H9 (cell line): ENCODE results near the gene DYNC2H1. TPM values are rescaled to one million over a fixed set of nuclear protein-coding genes. Genes with fewer than 3 reads are reported as not detected.

Source experiments
- DNase-seq: peaks from one replicate; pipeline ENCODE4 v3.0.0-alpha.2; 2017
- H2AFZ ChIP-seq: one replicate; pipeline ENCODE4 v1.6.1; 2013; ENCODE audit warnings: mild to moderate bottlenecking, low read length, control low read depth, moderate library complexity
- H2AK5ac ChIP-seq: 2 replicates; pipeline ENCODE4 v1.6.1; 2013; ENCODE audit warnings: low read length, control low read depth, mixed read lengths; ENCODE audit not compliant: insufficient read length
- H2BK120ac ChIP-seq: one replicate; pipeline ENCODE4 v1.6.1; 2013; ENCODE audit warnings: low read depth, mild to moderate bottlenecking, low read length, control low read depth, inconsistent platforms; ENCODE audit not compliant: poor library complexity, severe bottlenecking
- H2BK12ac ChIP-seq: 2 replicates; pipeline ENCODE4 v1.6.1; 2013; ENCODE audit warnings: low read length, control low read depth, mixed read lengths, low read depth; ENCODE audit not compliant: insufficient read length
- H2BK15ac ChIP-seq: 2 replicates; pipeline ENCODE4 v1.6.1; 2013; ENCODE audit warnings: low read depth, low read length, control low read depth
- H2BK20ac ChIP-seq: one replicate; pipeline ENCODE4 v1.6.1; 2013; ENCODE audit warnings: low read depth, mild to moderate bottlenecking, low read length, control low read depth, inconsistent platforms; ENCODE audit not compliant: poor library complexity, severe bottlenecking
- H2BK5ac ChIP-seq: 2 replicates; pipeline ENCODE4 v1.6.1; 2013; ENCODE audit warnings: low read length, control low read depth, mixed read lengths; ENCODE audit not compliant: insufficient read length
- H3K14ac ChIP-seq: 2 replicates; pipeline ENCODE4 v1.6.1; 2013; ENCODE audit warnings: low read length, control low read depth; ENCODE audit not compliant: insufficient read depth
- H3K18ac ChIP-seq: 2 replicates; pipeline ENCODE4 v1.6.1; 2013; ENCODE audit warnings: low read depth, mild to moderate bottlenecking, mixed read lengths, low read length, control low read depth; ENCODE audit not compliant: insufficient read length
- H3K23ac ChIP-seq: 2 replicates; pipeline ENCODE4 v1.6.1; 2013; ENCODE audit warnings: low read length, control low read depth, mixed read lengths, low read depth; ENCODE audit not compliant: insufficient read length
- H3K23me2 ChIP-seq: 2 replicates; pipeline ENCODE4 v1.6.1; 2013; ENCODE audit warnings: low read depth, mild to moderate bottlenecking, mixed read lengths, low read length, control low read depth; ENCODE audit not compliant: insufficient read length, poor library complexity, severe bottlenecking
- H3K27ac ChIP-seq: 2 replicates; pipeline ENCODE4 v1.5.1; 2013; ENCODE audit warnings: low read length, control low read depth, mixed read lengths, low read depth; ENCODE audit not compliant: insufficient read length
- H3K27me3 ChIP-seq: 2 replicates; pipeline ENCODE4 v1.6.1; 2013; ENCODE audit warnings: low read length, control low read depth, inconsistent platforms; ENCODE audit not compliant: insufficient read depth
- H3K4ac ChIP-seq: 2 replicates; pipeline ENCODE4 v1.6.1; 2013; ENCODE audit warnings: low read depth, mild to moderate bottlenecking, control low read depth, inconsistent platforms, low read length, moderate library complexity
- H3K4me1 ChIP-seq: 2 replicates; pipeline ENCODE4 v1.6.1; 2013; ENCODE audit warnings: low read length, control low read depth, inconsistent platforms; ENCODE audit not compliant: insufficient read depth
- H3K4me2 ChIP-seq: 2 replicates; pipeline ENCODE4 v1.6.1; 2013; ENCODE audit warnings: low read length, control low read depth, mixed read lengths; ENCODE audit not compliant: insufficient read length, insufficient read depth
- H3K56ac ChIP-seq: 2 replicates; pipeline ENCODE4 v1.6.1; 2013; ENCODE audit warnings: low read depth, mild to moderate bottlenecking, mixed read lengths, low read length, control low read depth; ENCODE audit not compliant: insufficient read length
- H3K79me1 ChIP-seq: 2 replicates; pipeline ENCODE4 v1.6.1; 2013; ENCODE audit warnings: low read depth, mild to moderate bottlenecking, moderate library complexity, low read length, control low read depth, inconsistent platforms; ENCODE audit not compliant: insufficient read depth, poor library complexity, severe bottlenecking
- H3K79me2 ChIP-seq: 2 replicates; pipeline ENCODE4 v1.6.1; 2013; ENCODE audit warnings: low read length, control low read depth, inconsistent platforms; ENCODE audit not compliant: insufficient read depth
- H3K9ac ChIP-seq: 2 replicates; pipeline ENCODE4 v1.6.1; 2013; ENCODE audit warnings: low read length, control low read depth, mixed read lengths; ENCODE audit not compliant: insufficient read length; ENCODE audit errors: extremely low read depth
- H3K9me3 ChIP-seq: one replicate; pipeline ENCODE4 v1.6.1; 2013; ENCODE audit warnings: low read depth, low read length, inconsistent platforms; ENCODE audit not compliant: control insufficient read depth
- H3T11ph ChIP-seq: one replicate; pipeline ENCODE4 v1.6.1; 2013; ENCODE audit warnings: mild to moderate bottlenecking, low read length, control low read depth, inconsistent platforms
- H4K20me1 ChIP-seq: one replicate; pipeline ENCODE4 v1.6.1; 2013; ENCODE audit not compliant: control insufficient read depth, insufficient read length, insufficient read depth
- H4K5ac ChIP-seq: 2 replicates; pipeline ENCODE4 v1.6.1; 2013; ENCODE audit warnings: low read depth, mild to moderate bottlenecking, mixed read lengths, low read length, control low read depth; ENCODE audit not compliant: insufficient read length
- H4K8ac ChIP-seq: replicated peaks from 2 replicates; pipeline ENCODE4 v1.6.1; 2013; ENCODE audit warnings: low read length, control low read depth, mixed read lengths, low read depth; ENCODE audit not compliant: insufficient read length
- H4K91ac ChIP-seq: 2 replicates; pipeline ENCODE4 v1.6.1; 2013; ENCODE audit warnings: low read depth, mild to moderate bottlenecking, moderate library complexity, mixed read lengths, low read length, control low read depth; ENCODE audit not compliant: insufficient read length
- H3K27ac Mint-ChIP-seq, 3 experiments: 2 replicates in 2 of 3; 3 replicates in 1 of 3; pipeline ENCODE4 v1.8.0; 2020 to 2021; ENCODE audit warnings: mixed read lengths in 3 of 3, mild to moderate bottlenecking in 1 of 3, moderate library complexity in 1 of 3
- H3K27me3 Mint-ChIP-seq: 2 replicates; pipeline ENCODE4 v1.8.0; 2021; ENCODE audit warnings: low read depth, mild to moderate bottlenecking, moderate library complexity, mixed read lengths
- H3K36me3 Mint-ChIP-seq, 3 experiments: 2 replicates in 2 of 3; 3 replicates in 1 of 3; pipeline ENCODE4 v1.8.0; 2020 to 2021; ENCODE audit warnings: low read depth in 3 of 3, mixed read lengths in 3 of 3; ENCODE audit not compliant: insufficient read depth in 1 of 3
- H3K4me1 Mint-ChIP-seq, 2 experiments: 2 replicates each; pipeline ENCODE4 v1.8.0; 2020; ENCODE audit warnings: mixed read lengths in 2 of 2
- H3K4me3 Mint-ChIP-seq, 2 experiments: 2 replicates in 1 of 2; 3 replicates in 1 of 2; pipeline ENCODE4 v1.8.0; 2020 to 2021; ENCODE audit warnings: mild to moderate bottlenecking in 2 of 2, mixed read lengths in 2 of 2, moderate library complexity in 1 of 2
- H3K9me3 Mint-ChIP-seq, 2 experiments: 2 replicates in 1 of 2; 3 replicates in 1 of 2; pipeline ENCODE4 v1.8.0; 2020; ENCODE audit warnings: mild to moderate bottlenecking in 2 of 2, mixed read lengths in 2 of 2, moderate library complexity in 1 of 2
- CTCF ChIP-seq: fragments of 200-600 bp; sonication (generic); conservative IDR thresholded peaks from 3 replicates; pipeline ENCODE4 v1.8.0; 2021; ENCODE audit warnings: antibody characterized with exemption, mild to moderate bottlenecking
- WGBS: extraction: QIAGEN DNeasy Blood & Tissue Kit; methylation state at CpG from one replicate; pipeline ENCODE4 v1.1.7; 2013; ENCODE audit warnings: missing lambda C conversion rate, low lambda C conversion rate, mixed read lengths; ENCODE audit not compliant: insufficient read length; ENCODE audit errors: extremely low coverage; 5-methylcytosine and 5-hydroxymethylcytosine counted together
- total RNA-seq: library from RNA; stranded (reverse); gene quantifications from 2 replicates; pipeline ENCODE4 v1.2.1, GENCODE V29; 2021

Gene DYNC2H1
- total RNA-seq, 1 experiment from 2014 or later = 13.2 TPM

DNA sequence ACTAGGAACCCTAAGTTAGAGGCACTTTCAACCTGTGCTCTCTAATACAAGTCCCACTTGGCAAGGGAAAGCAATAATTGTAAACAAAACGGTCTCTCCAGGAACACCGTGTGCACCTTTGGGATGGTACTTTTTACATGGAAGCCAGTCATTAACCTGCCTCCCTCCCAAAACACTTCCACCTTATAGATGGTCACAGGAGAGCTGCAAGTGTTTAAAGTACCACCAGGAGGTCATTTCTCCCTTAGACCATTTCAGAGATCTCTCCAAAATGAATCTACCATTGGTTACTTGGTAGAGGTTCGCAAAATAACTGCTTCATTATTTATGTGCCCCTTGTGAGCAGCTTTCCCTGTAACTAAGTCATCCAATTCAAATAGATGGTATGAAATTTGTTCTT is 375.3 kb downstream of the DYNC2H1 start:
- H3K4me3 Mint-ChIP-seq = no peak overlapping the region
- Histone ChIP-seq H3K18ac (no peak overlapping the region), H3K9me3 (peaks cover 5% of the 10 kb centered on the region), H3K79me2 (no peaks in the 10 kb centered on the region), H2BK20ac (no peak overlapping the region), H4K8ac (no peak overlapping the region), H3K4me1 (no peaks in the 10 kb centered on the region; the same call in 1 of the 2 replicates), H3K23ac (no peak overlapping the region), H3K56ac (no peak overlapping the region), H3K27me3 (no peaks in the 10 kb centered on the region), H4K91ac (no peak overlapping the region), H3K9ac (no peak overlapping the region), H4K5ac (no peak overlapping the region), H2AK5ac (no peak overlapping the region), H3K23me2 (no peaks in the 10 kb centered on the region), H3T11ph (no peak overlapping the region), H4K20me1 (no peaks in the 10 kb centered on the region), H3K79me1 (no peaks in the 10 kb centered on the region), H3K4ac (no peak overlapping the region), H3K14ac (no peak overlapping the region), H2BK5ac (no peak overlapping the region), H2AFZ (no peak overlapping the region), H2BK12ac (no peak overlapping the region), H2BK15ac (no peak overlapping the region), H3K4me2 (no peak overlapping the region), H3K27ac (no peak overlapping the region), H2BK120ac (no peak overlapping the region)
- H3K27me3 Mint-ChIP-seq = no peaks in the 10 kb centered on the region
- H3K36me3 Mint-ChIP-seq = peaks cover 0 to 14% (median 9%) of the 10 kb centered on the region in 3 experiments; a peak in 4 of 7 replicates
- DNase-seq = no peak
- no CpG with 5 or more reads among the region's 3 CpGs for WGBS
- no peak; the same call in 2 of the 3 replicates for TF ChIP-seq CTCF
- H3K27ac Mint-ChIP-seq = no peak overlapping the region
- H3K4me1 Mint-ChIP-seq = peaks cover 6 to 12% of the 10 kb centered on the region in 2 experiments
- peaks cover 11 to 13% of the 10 kb centered on the region in 2 experiments; a peak in 4 of 5 replicates for H3K9me3 Mint-ChIP-seq
